ENCODE results near the gene NFS1. TPM values are rescaled to one million over a fixed set of nuclear protein-coding genes. Genes with fewer than 3 reads are reported as not detected.
"Not testable (repeated sequence)": the region's sequence is repeated elsewhere in the genome, so short reads cannot be mapped to it uniquely, and the experiment has no call there.

NFS1 gene
- total RNA-seq, 1 experiment from 2014 or later: 130 TPM

DNA sequence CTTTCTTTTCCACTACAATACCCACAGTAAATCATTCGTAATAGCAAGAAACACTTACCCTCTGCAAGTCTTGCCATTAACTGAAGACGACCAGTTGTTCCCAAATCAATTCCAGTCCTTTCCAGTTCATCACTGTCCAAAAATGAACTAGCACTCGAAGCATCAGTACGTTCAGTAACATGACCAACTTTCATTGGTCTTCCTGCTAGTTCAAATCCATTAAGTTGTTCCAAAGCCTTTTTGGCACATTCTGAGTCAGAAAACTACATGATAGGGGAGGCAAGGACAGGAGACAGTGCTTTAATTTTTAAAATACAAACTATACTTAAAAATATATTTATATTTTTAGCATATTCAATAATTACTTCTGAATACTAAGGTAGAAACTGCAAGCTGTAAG lies 15.0 kb upstream of the NFS1 start:
- in situ Hi-C loops (cut with HindIII; ENCODE audit: low pct_unique_long_range_greater_than_20kb, low sequenced_read_pairs): no loop called here
- DNase-seq (ENCODE audit: low read depth): no peak

DNA sequence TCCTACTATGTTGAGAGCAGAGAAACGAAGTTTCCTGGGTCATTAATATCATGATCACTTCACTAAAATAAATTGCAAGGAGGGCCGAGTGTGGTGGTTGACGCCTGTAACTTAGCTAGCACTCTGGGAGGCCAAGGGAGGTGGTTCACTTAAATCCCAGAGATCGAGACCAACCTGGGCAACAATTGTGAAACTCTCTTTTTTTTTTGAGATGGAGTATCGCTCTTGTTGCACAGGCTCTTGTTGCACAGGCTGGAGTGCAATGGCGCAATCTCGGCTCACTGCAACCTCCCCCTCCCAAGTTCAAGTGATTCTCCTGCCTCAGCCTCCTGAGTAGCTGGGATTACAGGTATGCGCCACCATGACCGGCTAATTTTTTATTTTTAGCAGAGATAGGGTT lies 14.0 kb upstream of the NFS1 start:
- DNase-seq (ENCODE audit: low read depth); in situ Hi-C loops (cut with HindIII; ENCODE audit: low pct_unique_long_range_greater_than_20kb, low sequenced_read_pairs): not testable (repeated sequence)

DNA sequence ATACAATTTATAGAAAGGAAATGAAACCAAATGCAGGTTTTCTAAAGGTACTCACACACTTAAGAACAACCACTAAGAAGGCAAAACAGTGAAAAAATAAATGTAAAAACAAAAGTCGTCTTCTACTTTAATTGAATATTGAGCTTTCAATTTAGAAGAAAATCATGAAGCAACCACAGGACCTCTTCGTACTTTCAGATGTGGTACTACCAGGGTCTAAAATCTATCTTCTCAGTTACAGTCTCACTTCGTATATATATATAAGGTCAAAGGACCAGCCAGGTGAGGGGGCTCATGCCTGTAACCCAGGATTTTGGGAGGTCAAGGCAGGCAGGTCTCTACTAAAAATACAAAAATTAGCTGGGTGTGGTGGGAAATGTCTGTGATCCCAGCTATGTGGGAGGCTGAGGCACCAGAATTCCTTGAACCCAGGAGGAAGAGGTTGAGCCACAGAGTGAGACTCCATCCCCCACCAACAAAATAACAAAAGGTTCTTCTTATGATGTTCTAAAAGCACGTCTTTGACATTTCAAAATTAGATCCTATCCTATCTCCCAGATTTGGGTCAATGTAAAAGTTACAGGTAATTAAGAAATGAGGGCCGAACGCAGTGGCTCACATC lies 12.5 kb upstream of the NFS1 start:
- in situ Hi-C loops (cut with HindIII; ENCODE audit: low pct_unique_long_range_greater_than_20kb, low sequenced_read_pairs): no loop called here
- no peak for DNase-seq (ENCODE audit: low read depth)

DNA sequence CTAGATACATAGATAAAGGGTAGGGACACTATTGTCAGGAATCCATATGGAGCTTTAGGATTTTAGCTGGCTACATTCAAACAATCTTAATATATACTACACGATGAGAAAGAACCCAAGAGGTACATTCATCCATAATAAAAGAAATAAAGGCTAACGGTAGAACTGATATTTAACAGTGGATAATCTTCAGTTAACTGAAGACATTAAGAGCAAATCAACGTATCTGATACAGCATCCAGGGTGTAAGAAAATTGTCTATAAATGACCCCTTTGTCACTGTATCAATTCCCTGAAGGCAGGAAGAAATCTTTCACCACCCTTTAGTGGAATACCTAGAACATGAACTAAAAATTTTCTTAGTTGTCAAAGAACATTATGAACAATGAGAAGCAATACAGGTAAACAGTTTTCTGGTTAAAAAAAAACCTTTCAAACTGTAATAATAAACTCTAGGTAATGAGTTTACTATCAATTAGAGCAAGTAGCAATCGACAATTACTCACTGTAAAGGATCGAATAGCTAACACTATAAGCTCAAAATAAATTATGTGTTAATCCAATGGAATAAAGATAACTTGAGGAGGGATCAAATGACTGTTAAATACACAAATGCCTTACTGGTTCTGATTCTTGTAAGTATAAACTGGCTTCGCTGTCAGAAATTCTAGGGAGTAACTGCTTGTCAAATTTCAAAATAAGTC lies 11.9 kb upstream of the NFS1 start:
- DNase-seq (ENCODE audit: low read depth): no peak
- in situ Hi-C loops (cut with HindIII; ENCODE audit: low pct_unique_long_range_greater_than_20kb, low sequenced_read_pairs): no loop called here

DNA sequence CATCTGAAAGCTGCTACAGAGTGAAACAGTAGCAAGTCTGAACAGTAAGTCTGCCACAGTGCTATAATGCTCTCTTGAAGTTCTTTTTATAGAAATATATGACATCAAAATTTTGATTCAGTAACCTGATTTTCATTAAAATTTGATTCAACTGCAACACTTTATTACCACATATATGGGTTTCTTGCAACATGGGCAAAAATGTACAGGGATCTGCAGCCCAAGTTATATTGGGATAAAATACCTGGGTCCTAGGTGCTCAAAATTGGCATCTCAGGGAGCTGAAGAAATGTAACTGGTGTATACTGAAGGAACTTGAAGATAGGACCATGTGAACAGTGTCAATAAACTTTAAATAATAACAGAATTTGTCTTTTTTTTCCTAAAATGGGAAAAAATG lies 10.9 kb upstream of the NFS1 start:
- in situ Hi-C loops (cut with HindIII; ENCODE audit: low pct_unique_long_range_greater_than_20kb, low sequenced_read_pairs): no loop called here
- no peak for DNase-seq (ENCODE audit: low read depth)

DNA sequence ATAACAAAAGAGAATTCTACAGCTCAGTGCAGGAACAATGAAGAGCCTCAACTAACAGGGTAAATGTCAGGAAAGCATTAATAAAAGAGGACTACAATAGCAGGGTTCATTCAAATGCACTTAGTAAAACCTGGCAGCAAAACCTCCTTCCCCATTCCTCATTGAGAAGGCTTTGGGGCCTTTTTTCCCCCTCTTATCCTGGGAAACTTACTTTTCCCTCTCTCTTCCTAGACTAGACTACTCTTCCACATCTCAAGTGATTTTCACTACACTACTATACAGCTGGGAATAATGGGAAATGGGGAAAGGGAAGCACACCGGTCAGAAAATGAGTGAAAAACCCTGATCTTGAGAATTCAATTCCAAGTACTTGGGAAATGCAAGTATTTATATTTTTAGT lies 10.1 kb upstream of the NFS1 start:
- no peak for DNase-seq (ENCODE audit: low read depth)
- in situ Hi-C loops (cut with HindIII; ENCODE audit: low pct_unique_long_range_greater_than_20kb, low sequenced_read_pairs): no loop called here

DNA sequence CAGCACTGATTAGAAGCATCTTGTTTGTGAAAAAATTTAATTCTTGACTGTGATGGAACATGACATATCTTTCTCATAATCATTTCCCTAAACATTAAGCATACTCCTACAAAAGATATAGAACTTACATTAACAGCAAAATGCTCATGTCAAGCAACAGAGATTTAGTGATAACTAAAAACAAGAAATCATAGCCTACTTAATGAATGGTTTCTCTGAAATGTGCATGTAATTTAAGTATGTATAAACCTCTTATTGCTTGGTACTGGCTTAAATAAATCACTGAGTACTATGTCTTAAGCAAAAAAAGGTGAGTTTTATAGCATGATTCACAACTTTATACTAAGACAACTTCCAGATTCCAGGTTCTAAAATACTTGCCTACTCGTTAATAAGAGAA lies 9.3 kb upstream of the NFS1 start:
- in situ Hi-C loops (cut with HindIII; ENCODE audit: low pct_unique_long_range_greater_than_20kb, low sequenced_read_pairs): no loop called here
- no peak for DNase-seq (ENCODE audit: low read depth)

DNA sequence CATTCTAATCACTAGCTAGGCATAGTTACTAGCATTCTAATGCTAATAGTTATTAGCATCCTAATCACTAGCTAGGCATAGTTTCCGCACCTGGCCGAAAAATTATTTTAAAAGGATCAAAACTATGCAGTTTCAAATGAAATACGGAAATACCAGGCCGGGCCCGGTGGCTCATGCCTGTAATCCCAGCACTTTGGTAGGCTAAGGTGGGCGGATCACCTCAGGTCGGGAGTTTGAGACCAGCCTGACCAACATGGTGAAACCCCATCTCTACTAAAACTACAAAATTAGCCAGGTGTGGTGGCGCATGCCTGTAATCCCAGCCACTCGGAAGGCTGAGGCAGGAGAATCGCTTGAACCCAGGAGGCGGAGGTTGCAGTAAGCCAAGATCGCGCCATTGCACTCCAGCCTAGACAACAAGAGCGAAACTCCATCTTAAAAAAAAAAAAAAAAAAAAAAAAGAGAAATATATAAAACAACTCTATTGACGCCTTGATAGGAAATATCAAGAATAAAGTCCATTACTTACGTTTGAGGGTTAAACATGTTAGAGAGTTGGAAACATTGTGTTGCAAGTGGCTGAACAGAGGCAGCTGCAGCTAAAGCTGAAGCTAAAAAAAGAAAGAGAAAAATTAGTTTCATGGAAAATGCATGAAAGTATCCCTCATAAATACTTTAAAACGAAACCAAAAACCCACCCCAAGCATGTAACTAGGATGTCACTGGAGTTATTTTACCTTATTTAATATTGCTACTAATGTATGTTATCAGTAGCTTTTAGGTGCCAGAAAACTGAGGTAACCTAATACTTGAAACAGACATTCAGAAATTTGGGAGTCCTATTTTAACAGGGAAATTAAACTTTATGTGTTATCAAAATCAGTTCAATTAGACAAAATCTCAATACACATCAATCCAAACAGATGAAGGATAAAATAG lies 7.7 kb upstream of the NFS1 start:
- in situ Hi-C loops (cut with HindIII; ENCODE audit: low pct_unique_long_range_greater_than_20kb, low sequenced_read_pairs); DNase-seq (ENCODE audit: low read depth): not testable (repeated sequence)

DNA sequence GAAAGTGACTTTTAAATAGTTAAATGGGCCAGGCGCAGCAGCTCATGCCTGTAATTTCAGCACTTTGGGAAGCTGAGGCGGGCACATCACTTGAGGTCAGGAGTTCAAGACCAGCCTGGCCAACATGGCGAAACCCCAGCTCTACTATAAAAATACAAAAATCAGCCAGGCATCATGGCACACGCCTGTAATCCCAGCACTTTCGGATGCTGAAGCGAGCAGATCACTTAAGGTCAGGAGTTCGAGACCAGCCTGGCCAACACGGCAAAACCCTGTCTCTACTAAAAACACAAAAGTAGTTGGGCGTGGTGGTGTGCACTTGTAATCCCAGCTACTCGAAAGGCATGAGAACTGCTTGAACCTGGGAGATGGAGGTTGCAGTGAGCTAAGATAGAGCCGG lies 6.7 kb upstream of the NFS1 start:
- in situ Hi-C loops (cut with HindIII; ENCODE audit: low pct_unique_long_range_greater_than_20kb, low sequenced_read_pairs); DNase-seq (ENCODE audit: low read depth): not testable (repeated sequence)

DNA sequence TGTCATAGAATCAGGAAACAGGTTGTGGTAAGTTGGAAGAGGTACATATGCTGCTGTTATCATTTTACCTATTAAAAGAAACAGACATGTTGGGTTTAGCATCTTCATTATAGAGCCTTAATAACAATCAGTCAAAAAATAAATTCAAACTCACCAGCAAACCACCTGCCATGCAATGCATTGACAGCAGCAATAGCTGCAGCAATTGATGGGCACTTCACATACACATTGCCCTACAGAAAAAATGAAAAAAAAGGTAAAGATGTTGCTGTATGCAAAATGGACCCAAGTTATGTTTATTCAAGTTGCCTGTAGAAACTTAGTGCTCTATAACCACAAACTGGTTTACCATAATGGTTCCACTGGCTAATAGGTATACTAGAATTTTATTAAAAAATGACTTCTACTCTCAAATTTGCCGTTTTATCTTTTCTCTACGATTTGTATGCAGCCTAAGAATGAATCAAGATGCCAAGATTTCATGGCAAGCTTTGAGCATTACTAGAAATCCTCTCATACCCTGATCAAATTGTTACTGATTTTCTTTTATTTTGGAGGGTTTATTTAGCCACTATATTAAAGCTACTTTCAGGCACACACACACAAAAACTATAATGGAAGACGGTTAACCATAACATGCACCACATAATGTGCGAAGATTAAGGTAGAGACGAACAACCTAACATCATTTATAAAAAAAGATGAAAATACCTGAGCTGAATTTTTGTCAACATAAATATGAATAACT lies 5.5 kb upstream of the NFS1 start:
- no peak for DNase-seq (ENCODE audit: low read depth)
- in situ Hi-C loops (cut with HindIII; ENCODE audit: low pct_unique_long_range_greater_than_20kb, low sequenced_read_pairs): no loop called here

DNA sequence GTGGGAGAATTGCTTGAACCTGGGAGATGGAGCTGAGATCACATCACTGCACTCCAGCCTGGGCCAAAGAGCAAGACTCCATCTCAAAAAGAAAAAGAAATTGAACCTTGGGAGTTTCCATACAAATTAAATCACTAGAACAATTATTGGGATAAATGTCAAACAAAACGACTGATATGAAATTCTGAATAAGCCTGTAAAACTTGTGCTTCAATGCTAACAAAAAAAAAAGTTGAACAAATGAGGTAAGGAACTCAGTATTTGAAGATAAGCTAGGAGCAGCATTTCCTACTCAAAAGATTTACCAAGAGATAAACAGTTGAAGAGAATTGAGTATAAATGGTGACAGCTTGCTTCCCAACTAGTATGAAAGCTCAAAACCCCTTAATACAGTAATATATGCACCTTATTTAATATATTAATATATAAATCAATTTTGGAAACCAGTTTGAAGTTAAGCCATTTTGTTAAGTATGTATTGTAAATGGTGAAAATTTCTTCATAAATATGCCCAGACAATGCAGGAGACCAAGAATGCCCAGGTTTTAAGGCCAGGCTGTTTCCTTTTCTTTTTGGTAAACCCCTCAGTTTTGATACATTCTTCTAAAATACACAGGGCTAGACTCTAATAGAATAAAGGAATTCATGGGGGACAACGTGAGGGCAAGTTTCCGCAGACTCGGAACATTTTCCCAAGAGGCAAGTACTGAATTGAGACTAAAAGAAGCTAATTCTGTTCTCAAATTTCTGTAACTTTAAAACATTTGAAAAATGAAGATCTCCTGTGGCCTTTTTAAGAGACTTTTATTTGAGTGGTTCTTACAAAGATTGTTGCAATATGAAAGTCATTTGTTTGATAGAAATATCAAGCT lies 3.9 kb upstream of the NFS1 start:
- DNase-seq (ENCODE audit: low read depth): no peak
- in situ Hi-C loops (cut with HindIII; ENCODE audit: low pct_unique_long_range_greater_than_20kb, low sequenced_read_pairs): no loop called here

DNA sequence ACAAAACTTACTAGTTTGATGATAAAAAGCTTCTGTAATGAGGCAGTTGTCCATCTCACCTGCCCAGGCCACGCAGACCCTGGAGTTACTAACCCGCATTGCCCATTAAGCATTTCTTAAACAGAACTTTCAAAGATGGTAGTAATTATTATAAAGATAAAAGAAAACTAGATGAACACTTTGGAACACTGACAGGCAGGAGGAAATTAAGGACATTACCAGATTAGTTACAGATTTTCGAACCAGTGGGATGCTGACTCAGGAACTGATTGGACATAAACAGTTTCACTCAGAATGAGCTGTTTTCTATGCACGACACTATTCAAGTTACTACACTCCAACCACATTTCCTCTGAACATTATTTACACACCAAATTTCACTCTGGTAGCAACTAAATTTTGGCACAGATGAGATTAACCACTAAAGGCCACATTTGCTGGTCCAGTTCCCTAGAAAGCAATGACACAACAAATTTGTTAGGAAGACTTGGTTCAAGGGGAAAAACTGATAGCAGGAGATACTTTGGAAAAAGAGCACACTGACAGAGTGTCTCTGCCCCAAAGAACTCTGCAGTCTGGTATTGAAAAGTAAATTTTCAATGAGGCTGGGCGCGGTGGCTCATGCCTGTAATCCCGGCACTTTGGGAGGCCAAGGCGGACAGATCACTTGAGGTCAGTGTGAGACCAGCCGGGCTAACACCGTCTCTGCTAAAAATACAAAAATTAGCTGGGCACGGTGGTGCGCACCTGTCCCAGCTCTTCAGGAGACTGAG lies 3.1 kb upstream of the NFS1 start:
- in situ Hi-C loops (cut with HindIII; ENCODE audit: low pct_unique_long_range_greater_than_20kb, low sequenced_read_pairs): no loop called here
- no peak for DNase-seq (ENCODE audit: low read depth)

DNA sequence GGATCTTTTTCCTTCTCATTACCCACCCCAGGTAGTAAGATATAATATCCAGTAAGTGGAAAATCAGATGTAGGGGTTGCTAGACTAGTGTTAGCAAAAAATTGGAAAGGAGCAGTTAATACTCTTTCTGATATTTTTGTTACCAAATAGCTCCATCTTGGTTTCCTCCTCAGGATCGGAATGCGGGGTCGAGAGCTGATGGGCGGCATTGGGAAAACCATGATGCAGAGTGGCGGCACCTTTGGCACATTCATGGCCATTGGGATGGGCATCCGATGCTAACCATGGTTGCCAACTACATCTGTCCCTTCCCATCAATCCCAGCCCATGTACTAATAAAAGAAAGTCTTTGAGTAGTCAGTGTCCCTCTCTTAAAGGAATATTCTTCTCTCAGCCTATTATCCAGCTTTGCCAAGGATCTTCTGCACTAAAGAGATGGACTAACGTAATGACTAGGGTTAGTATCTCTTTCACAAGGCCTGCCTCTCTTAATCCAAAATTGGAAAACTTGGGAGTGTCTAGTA lies 1.5 kb upstream of the NFS1 start:
- no peak for DNase-seq (ENCODE audit: low read depth)
- in situ Hi-C loops (cut with HindIII; ENCODE audit: low pct_unique_long_range_greater_than_20kb, low sequenced_read_pairs): no loop called here

DNA sequence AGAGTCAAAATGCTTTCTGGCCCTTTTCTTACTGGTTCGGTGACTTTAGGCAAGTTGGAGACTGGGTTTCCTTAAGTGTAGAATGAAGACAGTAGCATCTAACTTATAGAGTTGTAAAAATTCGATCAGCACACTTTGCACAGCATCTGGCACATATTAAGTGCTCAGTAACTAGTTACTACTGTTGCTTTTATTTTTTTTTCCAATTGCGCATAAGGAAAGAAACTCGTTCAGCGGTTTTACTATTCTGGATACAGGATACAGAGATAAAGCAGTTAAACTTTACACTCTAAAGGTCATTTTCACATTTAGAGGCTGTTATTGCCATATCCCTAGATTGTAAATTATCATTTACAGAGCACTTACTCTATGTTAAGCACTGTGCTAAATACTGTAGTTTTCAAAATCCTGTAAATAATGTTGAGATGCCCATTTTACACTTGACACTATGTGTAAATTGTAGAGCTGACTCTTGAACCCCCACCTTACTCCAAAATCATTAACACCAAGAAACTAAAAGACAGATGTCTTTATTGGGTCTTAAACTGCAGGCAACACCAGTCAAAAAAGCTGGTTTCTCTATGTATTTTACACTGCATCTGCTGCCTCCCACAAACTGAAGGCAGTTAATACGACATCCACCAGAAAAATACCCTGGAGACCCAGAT lies 939 bp upstream of the NFS1 start:
- in situ Hi-C loops (cut with HindIII; ENCODE audit: low pct_unique_long_range_greater_than_20kb, low sequenced_read_pairs): no loop called here
- no peak for DNase-seq (ENCODE audit: low read depth)

DNA sequence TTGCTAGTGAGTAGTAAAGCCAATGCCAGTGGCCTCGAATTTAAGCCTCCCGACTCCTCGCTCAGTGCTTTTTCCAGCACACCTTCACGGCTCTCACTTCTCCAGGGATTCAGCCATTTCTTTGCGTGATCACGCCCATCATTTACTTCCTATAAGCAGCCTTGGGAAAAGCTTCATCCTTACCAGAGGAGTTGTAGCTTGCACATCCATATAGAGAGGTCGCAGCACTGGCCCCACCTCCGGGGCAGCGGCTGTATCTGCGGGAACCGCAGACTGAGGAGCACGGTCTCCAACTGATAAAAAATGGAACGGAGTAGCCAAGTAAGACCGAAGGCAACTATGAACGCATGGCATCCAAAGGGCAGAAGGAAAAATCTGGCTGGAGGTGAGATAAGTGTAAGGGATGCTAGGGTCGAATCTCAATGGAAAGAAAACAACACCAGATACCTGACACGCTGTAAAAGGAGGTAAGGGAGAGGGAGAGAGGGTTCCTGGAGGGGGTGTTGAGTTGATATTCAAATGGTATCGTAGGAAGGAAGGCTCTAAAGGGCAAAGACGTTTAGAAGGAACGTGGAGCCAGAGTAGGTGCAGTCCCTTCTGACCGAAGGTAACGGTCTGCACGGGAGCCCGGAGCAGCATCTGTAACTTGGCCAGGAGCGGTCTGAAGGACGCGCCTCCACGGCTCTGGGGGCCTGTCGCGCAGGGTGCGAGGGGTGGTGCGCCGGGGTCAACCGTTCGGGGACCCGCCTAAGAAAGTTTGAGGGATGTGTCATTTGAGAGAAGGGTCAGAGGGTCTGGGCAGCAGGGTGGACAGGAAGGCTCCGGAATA lies 640 bp downstream of the NFS1 start:
- peak; percentile 18 for DNase-seq (ENCODE audit: low read depth)
- in situ Hi-C loops (cut with HindIII; ENCODE audit: low pct_unique_long_range_greater_than_20kb, low sequenced_read_pairs): no loop called here
